ENCODE data around the gene CCDC141.

CCDC141 gene

DNA sequence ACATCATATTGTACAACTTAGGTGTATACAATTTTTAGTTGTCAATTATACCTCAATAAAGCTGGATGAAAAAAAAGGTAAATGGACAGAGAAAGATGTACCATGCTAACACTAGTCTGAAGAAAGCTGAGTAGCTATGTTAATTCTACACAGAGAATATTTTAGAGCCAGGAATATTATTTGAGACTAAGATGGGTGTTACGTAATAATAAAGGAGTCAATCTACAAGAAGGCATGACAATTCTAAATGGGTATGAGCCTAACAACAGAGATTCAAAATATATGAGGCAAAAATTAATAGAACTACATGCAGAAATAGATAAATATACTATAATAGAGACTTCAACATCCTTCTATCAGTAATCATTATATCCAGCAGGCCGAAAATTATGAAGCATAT, 69.1 kb downstream of the CCDC141 start:
- Histone ChIP-seq H3K4me3 (ENCODE audit: low read depth, low read length) (no peak overlapping the region), H3K4me1 (ENCODE audit: control insufficient read depth, insufficient read depth, low read length) (no peaks in the 10 kb centered on the region), H3K27ac (ENCODE audit: low read depth, low read length) (no peak overlapping the region), H3K9me3 (ENCODE audit: control insufficient read depth, insufficient read depth, low read depth, low read length) (no peaks in the 10 kb centered on the region), H3K9ac (ENCODE audit: low read length) (no peak overlapping the region), H3K27me3 (ENCODE audit: control insufficient read depth, insufficient read depth, low read length) (no peaks in the 10 kb centered on the region), H3K36me3 (ENCODE audit: control insufficient read depth, insufficient read depth, low read length) (no peaks in the 10 kb centered on the region)

DNA sequence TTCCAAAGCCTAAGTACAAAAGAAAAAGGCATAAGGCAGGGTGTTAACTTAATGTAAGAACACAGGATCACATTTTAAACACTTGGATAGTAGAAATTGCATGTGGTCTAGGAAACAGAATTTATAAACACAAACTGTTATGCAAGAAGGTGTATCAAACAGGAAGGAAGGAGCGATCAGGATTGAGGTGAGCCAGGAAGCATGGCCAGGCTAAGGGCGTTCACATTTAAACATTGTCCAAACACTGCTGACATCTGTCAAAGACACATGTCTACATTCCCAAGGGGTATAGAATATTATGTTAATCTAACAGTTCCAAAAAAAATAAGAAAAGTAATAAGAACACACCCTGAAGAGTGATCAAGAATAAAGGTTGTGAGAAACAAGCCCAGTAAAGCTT, 71.3 kb downstream of the CCDC141 start:
- no peaks in the 10 kb centered on the region for H3K9me3 ChIP-seq (ENCODE audit: control insufficient read depth, insufficient read depth, low read depth, low read length)
- H3K4me1 ChIP-seq (ENCODE audit: control insufficient read depth, insufficient read depth, low read length) = no peaks in the 10 kb centered on the region
- H3K27ac ChIP-seq (ENCODE audit: low read depth, low read length) = no peak overlapping the region
- no peak overlapping the region for H3K4me3 ChIP-seq (ENCODE audit: low read depth, low read length)
- no peaks in the 10 kb centered on the region for H3K27me3 ChIP-seq (ENCODE audit: control insufficient read depth, insufficient read depth, low read length)
- H3K36me3 ChIP-seq (ENCODE audit: control insufficient read depth, insufficient read depth, low read length) = no peaks in the 10 kb centered on the region
- no peak overlapping the region for H3K9ac ChIP-seq (ENCODE audit: low read length)

DNA sequence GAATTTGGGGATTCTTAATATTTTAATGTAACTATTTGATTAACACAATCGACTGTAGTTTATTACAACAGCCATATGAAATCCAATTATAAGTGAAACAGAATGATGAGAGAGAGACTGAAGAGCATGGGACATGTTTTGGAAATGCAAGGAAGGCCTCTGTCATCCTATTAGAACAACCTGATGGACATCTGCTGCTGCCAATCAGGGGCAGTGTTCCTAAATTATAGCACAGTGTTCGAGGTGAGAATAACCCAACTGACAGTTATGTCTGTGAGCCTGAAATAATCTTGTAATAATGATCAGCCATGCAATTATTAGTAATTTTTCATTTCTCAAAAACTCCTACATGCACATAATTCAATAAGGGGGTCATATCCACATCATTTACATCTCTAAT, 73.6 kb downstream of the CCDC141 start:
- H3K9me3 ChIP-seq (ENCODE audit: control insufficient read depth, insufficient read depth, low read depth, low read length) = no peaks in the 10 kb centered on the region
- no peak overlapping the region for H3K9ac ChIP-seq (ENCODE audit: low read length)
- H3K27me3 ChIP-seq (ENCODE audit: control insufficient read depth, insufficient read depth, low read length) = no peaks in the 10 kb centered on the region
- H3K36me3 ChIP-seq (ENCODE audit: control insufficient read depth, insufficient read depth, low read length) = no peaks in the 10 kb centered on the region
- no peak overlapping the region for H3K4me3 ChIP-seq (ENCODE audit: low read depth, low read length)
- no peak overlapping the region for H3K27ac ChIP-seq (ENCODE audit: low read depth, low read length)
- no peaks in the 10 kb centered on the region for H3K4me1 ChIP-seq (ENCODE audit: control insufficient read depth, insufficient read depth, low read length)

DNA sequence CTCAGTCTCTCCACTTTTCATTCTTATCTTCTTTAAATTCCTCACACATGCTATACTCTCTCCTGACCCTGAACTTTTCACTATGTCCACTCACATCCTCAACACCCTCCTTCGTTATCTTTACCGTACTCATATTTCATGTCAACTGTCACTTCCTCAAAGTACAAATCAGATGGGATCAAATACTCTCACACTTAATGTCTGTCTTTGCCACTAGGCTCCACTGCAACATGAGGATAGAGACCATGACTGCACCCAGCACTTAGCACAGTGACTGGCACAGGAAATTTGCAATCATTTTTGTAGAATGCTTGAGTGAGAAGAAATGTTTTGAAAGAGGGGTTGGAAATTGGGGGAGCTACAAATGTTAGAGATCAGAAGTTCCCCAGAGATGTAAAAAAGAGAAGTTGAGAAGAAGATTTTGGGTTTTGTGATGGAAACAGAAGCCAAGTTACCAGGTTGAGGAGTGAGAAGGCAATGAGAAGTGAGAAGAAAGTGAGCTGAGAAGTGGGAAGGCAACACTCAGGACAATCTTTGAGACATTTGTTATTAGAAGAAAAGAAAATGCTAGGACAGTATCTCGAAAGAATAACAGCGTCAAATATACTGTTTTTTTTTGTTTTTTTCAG, 87.0 kb downstream of the CCDC141 start:
- Histone ChIP-seq H3K9me3 (ENCODE audit: control insufficient read depth, insufficient read depth, low read depth, low read length) (no peaks in the 10 kb centered on the region), H3K27ac (ENCODE audit: low read depth, low read length) (no peak overlapping the region), H3K27me3 (ENCODE audit: control insufficient read depth, insufficient read depth, low read length) (no peaks in the 10 kb centered on the region), H3K4me1 (ENCODE audit: control insufficient read depth, insufficient read depth, low read length) (peaks cover 8% of the 10 kb centered on the region; the same call in 1 of the 2 replicates), H3K36me3 (ENCODE audit: control insufficient read depth, insufficient read depth, low read length) (no peaks in the 10 kb centered on the region), H3K9ac (ENCODE audit: low read length) (no peak overlapping the region), H3K4me3 (ENCODE audit: low read depth, low read length) (no peak overlapping the region)

DNA sequence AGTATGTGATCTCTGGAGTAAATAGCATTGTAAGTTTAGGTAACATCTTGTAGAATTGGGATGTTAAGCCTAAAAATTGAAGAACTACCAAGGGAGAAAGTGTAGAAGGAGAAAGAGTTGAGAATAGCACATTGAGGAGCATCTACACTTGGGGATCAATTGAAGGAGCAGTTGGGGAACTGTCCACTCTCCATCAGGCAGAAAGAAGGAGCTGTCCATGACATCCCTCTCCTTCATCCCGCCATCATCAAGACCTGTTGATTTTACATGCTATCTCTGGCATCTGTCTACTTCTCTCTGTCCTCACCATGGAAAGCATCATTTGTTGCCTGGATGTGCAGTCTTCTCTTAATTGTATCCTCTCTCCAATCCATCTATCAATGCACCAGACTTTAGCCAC, 87.8 kb downstream of the CCDC141 start:
- peaks cover 8% of the 10 kb centered on the region; the same call in 1 of the 2 replicates for H3K4me1 ChIP-seq (ENCODE audit: control insufficient read depth, insufficient read depth, low read length)
- no peaks in the 10 kb centered on the region for H3K27me3 ChIP-seq (ENCODE audit: control insufficient read depth, insufficient read depth, low read length)
- no peaks in the 10 kb centered on the region for H3K36me3 ChIP-seq (ENCODE audit: control insufficient read depth, insufficient read depth, low read length)
- no peak overlapping the region for H3K4me3 ChIP-seq (ENCODE audit: low read depth, low read length)
- no peak overlapping the region for H3K9ac ChIP-seq (ENCODE audit: low read length)
- no peak overlapping the region for H3K27ac ChIP-seq (ENCODE audit: low read depth, low read length)
- no peaks in the 10 kb centered on the region for H3K9me3 ChIP-seq (ENCODE audit: control insufficient read depth, insufficient read depth, low read depth, low read length)

DNA sequence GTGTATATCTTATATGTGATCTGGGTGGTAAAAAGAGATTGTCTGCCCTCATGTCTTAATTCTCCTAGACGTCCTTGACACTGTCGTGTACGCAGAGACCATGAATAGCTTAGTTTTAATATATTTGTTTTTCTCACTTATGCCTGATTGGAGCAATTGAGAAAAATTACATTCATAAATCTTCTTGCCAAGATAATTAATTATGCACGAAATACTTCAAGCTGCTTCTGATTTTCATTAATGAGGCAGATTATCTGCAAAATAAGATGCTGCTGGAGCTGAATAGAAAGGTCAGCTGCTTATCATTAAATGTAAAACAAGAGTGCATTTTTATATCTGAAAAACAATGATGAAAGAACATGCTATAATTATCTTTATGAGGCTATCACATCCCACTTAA, 95.9 kb downstream of the CCDC141 start:
- Histone ChIP-seq H3K9me3 (ENCODE audit: control insufficient read depth, insufficient read depth, low read depth, low read length) (no peaks in the 10 kb centered on the region), H3K36me3 (ENCODE audit: control insufficient read depth, insufficient read depth, low read length) (no peaks in the 10 kb centered on the region), H3K27me3 (ENCODE audit: control insufficient read depth, insufficient read depth, low read length) (no peaks in the 10 kb centered on the region), H3K4me3 (ENCODE audit: low read depth, low read length) (no peak overlapping the region), H3K9ac (ENCODE audit: low read length) (no peak overlapping the region), H3K4me1 (ENCODE audit: control insufficient read depth, insufficient read depth, low read length) (no peaks in the 10 kb centered on the region), H3K27ac (ENCODE audit: low read depth, low read length) (no peak overlapping the region)

DNA sequence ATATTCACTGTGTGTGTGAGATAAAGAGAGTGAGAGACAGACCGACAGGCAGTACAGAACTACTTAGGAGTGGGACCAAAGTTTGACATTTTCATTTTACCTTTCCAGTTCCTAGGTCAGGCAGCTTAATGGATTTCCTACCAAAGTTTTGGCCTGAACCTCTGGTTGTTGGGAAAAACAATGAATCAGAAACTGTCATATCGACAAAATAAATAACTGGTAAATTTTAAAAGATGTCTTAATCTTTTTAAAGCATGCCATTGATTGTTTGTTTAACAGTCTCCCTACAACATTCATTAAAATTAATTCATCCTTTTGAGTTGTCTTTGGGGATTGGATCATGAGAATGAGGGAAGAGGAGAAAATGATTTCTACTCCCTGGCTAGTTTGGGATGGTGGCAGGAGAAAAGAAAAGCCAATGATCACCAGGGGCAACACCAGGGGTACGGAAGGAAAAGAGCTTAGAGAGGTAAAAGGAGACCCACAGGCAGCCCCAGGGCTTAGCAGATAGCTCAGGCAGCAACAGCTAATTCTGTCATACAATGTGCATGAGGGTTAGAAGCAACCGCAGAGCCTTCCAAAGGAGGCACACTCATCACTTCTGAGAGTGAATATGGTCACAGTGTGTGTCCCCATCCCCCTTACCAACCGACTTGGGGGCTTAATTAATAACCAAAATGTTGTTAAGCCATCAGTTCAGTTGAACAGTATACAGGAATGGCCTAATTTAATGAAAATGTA, 98.5 kb downstream of the CCDC141 start:
- no peaks in the 10 kb centered on the region for H3K9me3 ChIP-seq (ENCODE audit: control insufficient read depth, insufficient read depth, low read depth, low read length)
- H3K9ac ChIP-seq (ENCODE audit: low read length) = no peak overlapping the region
- H3K36me3 ChIP-seq (ENCODE audit: control insufficient read depth, insufficient read depth, low read length) = no peaks in the 10 kb centered on the region
- no peaks in the 10 kb centered on the region for H3K27me3 ChIP-seq (ENCODE audit: control insufficient read depth, insufficient read depth, low read length)
- no peak overlapping the region for H3K4me3 ChIP-seq (ENCODE audit: low read depth, low read length)
- no peak overlapping the region for H3K27ac ChIP-seq (ENCODE audit: low read depth, low read length)
- H3K4me1 ChIP-seq (ENCODE audit: control insufficient read depth, insufficient read depth, low read length) = no peaks in the 10 kb centered on the region

DNA sequence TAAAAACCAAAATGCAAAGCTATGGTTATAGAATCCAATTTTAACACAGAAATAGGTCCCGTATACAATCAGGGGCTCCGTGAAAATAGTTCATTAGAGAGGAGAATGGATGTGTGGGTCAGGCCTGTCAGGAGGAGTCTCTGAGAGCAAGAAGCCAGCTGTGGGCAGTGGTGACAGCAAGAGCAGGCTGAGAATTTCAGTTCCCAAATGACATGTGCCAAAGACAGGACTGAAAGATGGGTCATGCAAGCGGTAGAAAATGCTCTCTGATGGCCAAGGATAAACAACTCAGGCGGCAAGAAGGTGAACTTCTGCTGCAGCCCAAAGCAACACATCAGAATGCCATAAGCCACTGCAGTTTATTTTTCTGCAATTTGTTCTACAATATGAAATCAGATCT, 100.4 kb downstream of the CCDC141 start:
- no peak overlapping the region for H3K4me3 ChIP-seq (ENCODE audit: low read depth, low read length)
- H3K9ac ChIP-seq (ENCODE audit: low read length) = no peak overlapping the region
- no peak overlapping the region for H3K27ac ChIP-seq (ENCODE audit: low read depth, low read length)
- H3K9me3 ChIP-seq (ENCODE audit: control insufficient read depth, insufficient read depth, low read depth, low read length) = no peaks in the 10 kb centered on the region
- no peaks in the 10 kb centered on the region for H3K27me3 ChIP-seq (ENCODE audit: control insufficient read depth, insufficient read depth, low read length)
- H3K36me3 ChIP-seq (ENCODE audit: control insufficient read depth, insufficient read depth, low read length) = no peaks in the 10 kb centered on the region
- H3K4me1 ChIP-seq (ENCODE audit: control insufficient read depth, insufficient read depth, low read length) = no peaks in the 10 kb centered on the region

DNA sequence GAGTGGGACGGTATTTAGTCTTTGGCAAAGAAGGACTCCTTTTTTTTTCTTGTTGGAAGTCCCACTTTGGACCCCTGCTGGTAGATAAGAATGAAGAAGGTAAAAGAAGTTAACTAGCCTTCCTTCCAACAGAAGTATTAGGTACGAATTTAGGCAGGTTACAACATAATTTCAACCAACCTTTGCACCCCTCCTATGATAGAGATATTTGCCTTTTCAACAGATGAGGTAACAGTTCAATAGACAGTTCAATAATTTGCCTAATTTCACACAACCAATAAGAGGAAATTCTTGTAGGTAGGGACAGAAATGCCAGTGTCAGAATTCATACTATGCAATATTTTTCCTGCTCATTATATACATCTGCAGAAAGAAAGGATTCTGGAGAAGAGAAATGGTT, 100.8 kb downstream of the CCDC141 start:
- no peak overlapping the region for H3K27ac ChIP-seq (ENCODE audit: low read depth, low read length)
- H3K4me3 ChIP-seq (ENCODE audit: low read depth, low read length) = no peak overlapping the region
- H3K9ac ChIP-seq (ENCODE audit: low read length) = no peak overlapping the region
- no peaks in the 10 kb centered on the region for H3K4me1 ChIP-seq (ENCODE audit: control insufficient read depth, insufficient read depth, low read length)
- H3K9me3 ChIP-seq (ENCODE audit: control insufficient read depth, insufficient read depth, low read depth, low read length) = no peaks in the 10 kb centered on the region
- H3K27me3 ChIP-seq (ENCODE audit: control insufficient read depth, insufficient read depth, low read length) = no peaks in the 10 kb centered on the region
- no peaks in the 10 kb centered on the region for H3K36me3 ChIP-seq (ENCODE audit: control insufficient read depth, insufficient read depth, low read length)

DNA sequence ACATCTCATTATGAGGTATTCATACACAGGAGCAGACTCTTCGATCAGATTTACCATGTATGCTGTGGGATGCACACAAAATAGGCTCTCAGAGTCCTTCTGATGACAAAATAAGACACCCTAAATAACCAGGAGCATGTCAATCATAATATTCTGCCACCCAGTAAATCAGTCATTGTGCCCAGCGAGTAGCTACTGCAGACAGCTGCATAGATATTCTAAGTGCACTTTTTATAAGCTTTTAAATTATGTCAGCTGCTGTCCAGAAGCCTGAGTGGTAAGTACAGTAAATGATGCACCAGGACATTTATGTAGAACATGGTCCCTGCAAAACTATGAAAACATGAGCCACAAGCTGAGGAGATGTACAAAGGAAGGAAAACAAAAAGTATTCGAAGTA, 102.9 kb downstream of the CCDC141 start:
- H3K4me3 ChIP-seq (ENCODE audit: low read depth, low read length) = no peak overlapping the region
- no peak overlapping the region for H3K9ac ChIP-seq (ENCODE audit: low read length)
- H3K9me3 ChIP-seq (ENCODE audit: control insufficient read depth, insufficient read depth, low read depth, low read length) = no peaks in the 10 kb centered on the region
- H3K4me1 ChIP-seq (ENCODE audit: control insufficient read depth, insufficient read depth, low read length) = no peaks in the 10 kb centered on the region
- H3K27me3 ChIP-seq (ENCODE audit: control insufficient read depth, insufficient read depth, low read length) = no peaks in the 10 kb centered on the region
- H3K36me3 ChIP-seq (ENCODE audit: control insufficient read depth, insufficient read depth, low read length) = no peaks in the 10 kb centered on the region
- H3K27ac ChIP-seq (ENCODE audit: low read depth, low read length) = no peak overlapping the region

DNA sequence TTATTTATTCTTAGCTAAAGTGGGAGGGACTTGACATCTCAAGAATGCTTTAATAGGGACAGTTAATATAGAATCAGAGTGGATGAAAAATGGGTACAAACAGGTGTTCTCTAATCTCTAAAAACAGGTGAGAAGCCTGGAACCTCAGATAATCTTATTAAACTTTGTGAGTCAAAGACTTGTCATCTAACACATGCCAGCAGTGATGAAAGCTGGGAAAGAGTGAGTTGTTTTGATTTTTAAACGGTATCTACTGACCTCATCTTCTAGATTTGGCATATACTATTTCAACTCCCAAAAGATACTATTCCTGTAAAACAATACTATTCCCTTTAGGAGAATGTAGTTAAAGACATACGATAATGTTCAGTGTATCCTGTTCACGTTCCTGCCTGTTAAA, 103.4 kb downstream of the CCDC141 start:
- H3K27me3 ChIP-seq (ENCODE audit: control insufficient read depth, insufficient read depth, low read length) = no peaks in the 10 kb centered on the region
- no peaks in the 10 kb centered on the region for H3K36me3 ChIP-seq (ENCODE audit: control insufficient read depth, insufficient read depth, low read length)
- H3K4me1 ChIP-seq (ENCODE audit: control insufficient read depth, insufficient read depth, low read length) = no peaks in the 10 kb centered on the region
- no peak overlapping the region for H3K27ac ChIP-seq (ENCODE audit: low read depth, low read length)
- no peak overlapping the region for H3K9ac ChIP-seq (ENCODE audit: low read length)
- no peak overlapping the region for H3K4me3 ChIP-seq (ENCODE audit: low read depth, low read length)
- no peaks in the 10 kb centered on the region for H3K9me3 ChIP-seq (ENCODE audit: control insufficient read depth, insufficient read depth, low read depth, low read length)
